Measurements from ENCODE around the gene SRSF6.
A peak's percentile ranks its signal among the peaks of the same experiment; 100 is the strongest.
"Not testable (repeated sequence)": the region's sequence is repeated elsewhere in the genome, so short reads cannot be mapped to it uniquely, and the experiment has no call there.

The SRSF6 gene

GRCh38 chr20:43457640-43458421 is at the start of gene SRSF6:
TSS of gene SRSF6 (plus strand) at chr20:43457896. CDS start at chr20:43458034, 138 bp downstream.
- peak; percentile 83 to 91 (median 86) for DNase-seq (ENCODE audit: low read depth in 3 of 3)

GRCh38 chr20:43408848-43409576 is 48.7 kb upstream of the SRSF6 start:
- no peak for DNase-seq (ENCODE audit: low read depth in 3 of 3)

DNA sequence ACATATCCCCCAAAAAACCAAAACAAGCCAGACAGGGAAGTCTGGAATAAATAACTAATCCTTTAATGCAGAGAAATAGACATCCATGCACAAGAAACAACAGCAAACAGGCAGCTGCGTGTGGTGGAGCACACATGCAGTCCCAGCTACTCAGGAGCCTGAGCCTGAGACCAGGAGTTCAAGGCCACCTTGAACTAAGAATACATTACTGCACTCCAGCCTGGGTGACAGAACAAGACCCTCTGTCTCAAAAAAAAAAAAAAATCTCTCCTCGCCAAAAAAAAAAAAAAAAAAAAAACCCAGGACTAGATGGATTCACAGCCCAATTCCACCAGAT is 48.2 kb upstream of the SRSF6 start:
- no peak for DNase-seq (ENCODE audit: low read depth in 3 of 3)

DNA sequence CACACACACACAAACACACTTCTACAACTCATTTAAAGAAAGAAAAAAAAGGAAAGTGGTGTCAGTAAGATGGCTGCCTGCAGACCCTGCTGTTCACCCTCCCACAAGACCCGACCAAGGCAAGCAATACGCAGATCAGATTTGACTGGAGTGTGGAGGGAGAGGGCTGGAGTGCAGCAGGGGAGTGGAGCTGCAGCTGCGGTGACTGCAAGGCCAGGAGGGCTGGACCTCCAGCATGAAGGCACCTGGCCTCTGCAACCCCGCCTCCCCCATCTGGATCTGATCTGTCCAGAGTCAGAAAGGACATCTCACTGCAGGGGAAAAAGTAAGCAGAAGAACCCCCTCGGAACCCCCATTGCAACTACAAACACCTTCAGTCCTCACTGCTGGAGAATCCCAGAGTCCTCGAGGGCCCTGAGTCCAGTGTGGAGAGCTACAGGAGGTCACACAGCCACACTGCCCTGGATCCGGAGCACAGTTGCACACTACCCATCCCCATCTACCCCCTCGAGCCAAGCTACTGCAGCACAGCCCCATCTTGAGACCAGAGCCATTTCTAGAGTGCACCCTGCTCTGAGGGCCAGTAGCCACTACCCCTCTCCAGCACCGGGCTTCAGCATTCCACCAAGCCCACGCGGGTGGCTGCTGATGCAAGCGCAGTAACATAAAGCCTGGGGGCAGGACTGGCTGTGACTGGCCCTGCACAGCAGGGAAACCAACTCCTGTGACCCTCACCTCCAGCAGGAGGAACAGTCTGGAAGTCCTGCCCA is 41.9 kb upstream of the SRSF6 start:
- DNase-seq (ENCODE audit: low read depth in 3 of 3), result no peak

DNA sequence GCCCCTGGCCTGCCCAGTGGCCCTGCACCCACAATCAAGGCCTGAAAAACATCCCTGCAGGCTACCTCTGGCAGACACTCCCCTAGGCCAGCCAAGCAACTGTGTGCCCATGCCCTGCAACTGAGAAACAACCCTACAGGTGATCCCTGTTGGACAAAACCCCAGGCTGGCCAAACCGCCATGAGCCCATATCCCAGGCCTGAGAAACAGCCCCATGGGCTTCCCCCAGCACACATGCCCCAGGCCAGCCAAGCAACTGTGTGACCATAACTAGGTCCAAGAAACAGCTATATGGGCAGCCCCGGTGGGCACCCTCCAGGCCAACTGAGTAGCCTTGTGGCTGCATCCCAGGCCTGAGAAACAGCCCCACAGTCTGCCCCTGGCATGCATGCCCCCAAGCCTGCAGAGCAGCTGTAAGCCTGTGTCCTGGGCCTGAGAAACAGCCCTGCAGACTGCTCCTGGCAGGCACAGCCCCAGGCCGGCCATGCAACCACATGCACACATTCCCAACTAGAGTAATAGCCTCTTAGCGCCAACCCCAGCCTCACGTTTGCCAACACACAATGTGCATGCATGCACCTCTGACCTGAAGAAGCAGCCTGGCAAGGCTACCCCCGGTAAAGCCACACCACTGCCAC is 41.0 kb upstream of the SRSF6 start:
- DNase-seq (ENCODE audit: low read depth in 3 of 3), result no peak

DNA sequence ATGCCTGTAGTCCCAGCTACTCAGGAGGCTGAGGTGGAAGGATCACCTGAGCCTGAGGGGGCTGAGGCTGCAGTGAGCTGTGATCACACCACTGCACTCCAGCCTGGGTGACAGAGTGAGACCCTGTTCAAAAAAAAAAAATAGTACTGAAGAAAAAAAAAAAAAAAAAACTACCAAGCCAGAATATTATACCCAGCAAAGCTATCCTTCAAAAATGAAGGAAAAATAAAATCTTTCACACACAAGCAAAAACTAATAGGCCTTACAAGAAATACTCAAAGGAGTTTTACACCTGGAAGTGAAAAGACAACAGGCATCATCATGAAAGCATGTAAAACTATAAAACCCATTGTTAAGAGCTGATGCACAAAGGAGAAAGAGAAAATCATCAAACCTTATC is 37.5 kb upstream of the SRSF6 start:
- DNase-seq (ENCODE audit: low read depth in 3 of 3), result no peak

GRCh38 chr20:43420913-43421312 is 36.8 kb upstream of the SRSF6 start:
- not testable (repeated sequence) for DNase-seq (ENCODE audit: low read depth in 3 of 3)

DNA sequence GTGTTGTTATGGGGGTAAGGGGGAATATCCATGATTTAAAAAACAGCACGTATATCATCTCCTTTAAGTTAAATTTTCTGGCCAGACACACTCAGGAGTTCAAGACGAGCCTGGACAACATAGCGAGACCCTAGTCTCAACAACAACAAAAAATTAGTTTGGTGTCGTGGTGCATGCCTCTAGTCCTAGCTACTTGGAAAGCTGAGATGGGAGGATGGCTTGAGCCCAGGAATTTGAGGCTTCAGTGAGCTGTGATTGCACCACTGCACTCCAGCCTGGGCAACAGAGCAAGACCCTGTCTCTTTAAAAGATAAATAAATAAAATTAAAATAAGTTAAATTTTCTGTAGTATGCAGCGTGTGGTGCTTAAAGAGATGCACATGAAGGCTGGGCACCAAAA is 31.5 kb upstream of the SRSF6 start:
- no peak for DNase-seq (ENCODE audit: low read depth in 3 of 3)

- DNase-seq (ENCODE audit: low read depth in 3 of 3), result no peak
Observed at GRCh38 chr20:43430265-43431133, 27.2 kb upstream of the SRSF6 start.

- DNase-seq (ENCODE audit: low read depth in 3 of 3), result no peak
Observed at GRCh38 chr20:43431134-43431519, 26.6 kb upstream of the SRSF6 start.

- DNase-seq (ENCODE audit: low read depth in 3 of 3), result no peak
Observed at GRCh38 chr20:43432498-43432897, 25.2 kb upstream of the SRSF6 start.

DNA sequence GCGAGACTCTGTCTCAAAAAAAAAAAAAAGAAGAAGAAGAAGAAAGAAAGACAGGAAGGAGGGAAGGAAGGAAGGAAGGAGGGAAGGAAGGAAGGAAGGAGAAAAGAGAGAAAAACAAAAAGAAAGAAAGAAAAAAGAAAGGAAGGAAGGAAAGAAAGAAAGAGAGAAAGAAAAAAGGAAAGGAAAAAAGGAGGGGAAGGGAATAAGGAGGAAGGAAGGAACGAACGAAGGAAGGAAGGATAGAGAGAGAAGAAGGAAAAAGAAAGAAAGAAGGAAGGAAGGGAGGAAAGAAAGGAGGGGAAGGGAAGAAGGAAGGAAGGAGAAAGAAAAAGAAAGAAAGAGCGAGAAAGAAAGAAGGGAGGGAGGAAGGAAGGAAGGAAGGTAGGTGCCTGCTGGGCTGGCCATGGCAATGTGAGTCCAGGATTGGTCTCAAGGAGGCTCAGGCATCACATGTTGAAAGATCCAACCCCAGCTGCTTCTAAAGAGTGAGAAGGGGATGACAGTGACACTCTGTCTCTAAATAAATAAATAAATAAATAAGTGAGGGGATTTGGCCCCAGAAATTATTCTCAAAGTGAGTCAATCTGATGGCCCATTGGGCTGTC is 24.3 kb upstream of the SRSF6 start:
- no peak for DNase-seq (ENCODE audit: low read depth in 3 of 3)

GRCh38 chr20:43434565-43434964 is 23.1 kb upstream of the SRSF6 start:
- DNase-seq (ENCODE audit: low read depth in 3 of 3), result no peak

GRCh38 chr20:43438578-43439316 is 18.9 kb upstream of the SRSF6 start:
- no peak for DNase-seq (ENCODE audit: low read depth in 3 of 3)

- DNase-seq (ENCODE audit: low read depth in 3 of 3), result no peak
Observed at GRCh38 chr20:43440531-43440930, 17.2 kb upstream of the SRSF6 start.

GRCh38 chr20:43442282-43442880 is 15.3 kb upstream of the SRSF6 start:
- no peak for DNase-seq (ENCODE audit: low read depth in 3 of 3)

- no peak for DNase-seq (ENCODE audit: low read depth in 3 of 3)
Observed at GRCh38 chr20:43444107-43444506, 13.6 kb upstream of the SRSF6 start.

GRCh38 chr20:43446361-43446879 is 11.3 kb upstream of the SRSF6 start:
- no peak for DNase-seq (ENCODE audit: low read depth in 3 of 3)

DNA sequence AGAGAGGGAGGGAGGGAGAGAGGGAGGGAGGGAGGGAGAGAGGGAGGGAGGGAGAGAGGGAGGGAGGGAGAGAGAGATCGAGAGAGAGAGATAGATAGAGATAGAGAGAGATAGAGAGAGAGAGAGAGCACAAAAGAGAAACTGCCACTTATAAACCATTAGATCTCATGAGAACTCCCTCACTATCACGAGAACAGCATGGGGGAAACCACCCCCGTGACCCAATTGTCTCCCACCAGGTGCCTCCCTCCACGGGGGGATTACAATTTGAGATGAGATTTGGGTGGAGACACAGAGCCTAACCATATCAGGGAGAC is 9.3 kb upstream of the SRSF6 start:
- not testable (repeated sequence) for DNase-seq (ENCODE audit: low read depth in 3 of 3)

All from stimulated activated CD4-positive, alpha-beta T cell treated with anti-CD3 and anti-CD28 coated beads, TNF-alpha, amount 100 ng/mL, for 24 hours (primary cell).